MM.1S (cell line): ENCODE measurements around the gene GTF2B.
"Not testable (repeated sequence)": the region's sequence is repeated elsewhere in the genome, so short reads cannot be mapped to it uniquely, and the experiment has no call there.

Experiments
- CTCF ChIP-seq: fragments of 300-600 bp; sonication (generic); IDR thresholded peaks from 2 replicates; pipeline ENCODE4 v1.5.1; 2016; ENCODE audit warnings: antibody characterized with exemption, low read length, mixed read lengths
- EZH2 ChIP-seq: fragments of 300-600 bp; sonication (generic); optimal IDR thresholded peaks from 2 replicates; pipeline ENCODE3; 2017; ENCODE audit warnings: low read depth, mild to moderate bottlenecking, antibody characterized with exemption, low read length, mixed read lengths

DNA sequence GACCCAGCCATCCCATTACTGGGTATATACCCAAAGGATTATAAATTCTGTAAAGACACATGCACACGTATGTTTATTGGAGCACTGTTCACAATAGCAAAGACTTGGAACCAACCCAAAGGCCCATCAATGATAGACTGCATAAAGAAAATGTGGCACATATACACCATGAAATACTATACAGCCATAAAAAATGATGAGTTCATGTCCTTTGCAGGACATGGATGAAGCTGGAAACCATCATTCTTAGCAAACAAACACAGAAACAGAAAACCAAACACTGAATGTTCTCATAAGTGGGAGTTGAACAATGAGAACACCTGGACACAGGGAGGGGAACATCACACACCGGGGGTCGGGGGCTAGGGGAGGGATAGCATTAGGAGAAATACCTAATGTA, 71.7 kb downstream of the GTF2B start:
- TF ChIP-seq CTCF, EZH2: not testable (repeated sequence)
